Measurements from ENCODE around the gene IL9. TPM values are rescaled to one million over a fixed set of nuclear protein-coding genes. Genes with fewer than 3 reads are reported as not detected.
A peak's percentile ranks its signal among the peaks of the same experiment; 100 is the strongest.

IL9 gene
- total RNA-seq, 1 donor from 2014 or later: not detected

- DNase-seq (ENCODE audit: low spot score): peak; percentile 44
- Mint-ChIP-seq H3K4me1 (ENCODE audit: unreplicated experiment) (peaks cover 2% of the 10 kb centered on the region), H3K36me3 (ENCODE audit: low read depth, unreplicated experiment) (no peaks in the 10 kb centered on the region), H3K27me3 (ENCODE audit: unreplicated experiment) (peaks cover 3% of the 10 kb centered on the region), H3K4me3 (ENCODE audit: unreplicated experiment) (no peak overlapping the region), H3K9me3 (ENCODE audit: unreplicated experiment) (no peaks in the 10 kb centered on the region), H3K27ac (ENCODE audit: unreplicated experiment) (no peak overlapping the region)
- peak; percentile 31 for TF ChIP-seq CTCF (IDR thresholded peaks at IDR 0.05; ENCODE audit: unreplicated experiment)
Observed at GRCh38 chr5:135880278-135880677, 15.4 kb downstream of the IL9 start.

- no peak for DNase-seq (ENCODE audit: low spot score)
- no peak overlapping the region for H3K4me3 Mint-ChIP-seq (ENCODE audit: unreplicated experiment)
Observed at GRCh38 chr5:135879591-135879990, 16.1 kb downstream of the IL9 start.

GRCh38 chr5:135878156-135878620, 17.5 kb downstream of the IL9 start:
- H3K9me3 Mint-ChIP-seq (ENCODE audit: unreplicated experiment): no peaks in the 10 kb centered on the region
- H3K4me3 Mint-ChIP-seq (ENCODE audit: unreplicated experiment): no peak overlapping the region
- no peaks in the 10 kb centered on the region for H3K36me3 Mint-ChIP-seq (ENCODE audit: low read depth, unreplicated experiment)
- TF ChIP-seq CTCF (IDR thresholded peaks at IDR 0.05; ENCODE audit: unreplicated experiment): no peak
- no peak for DNase-seq (ENCODE audit: low spot score)
- H3K27ac Mint-ChIP-seq (ENCODE audit: unreplicated experiment): no peak overlapping the region
- peaks cover 2% of the 10 kb centered on the region for H3K4me1 Mint-ChIP-seq (ENCODE audit: unreplicated experiment)
- H3K27me3 Mint-ChIP-seq (ENCODE audit: unreplicated experiment): peaks cover 3% of the 10 kb centered on the region

More at GRCh38 chr5:135879591-135879990, 16.1 kb downstream of the IL9 start:
- H3K27me3 Mint-ChIP-seq (ENCODE audit: unreplicated experiment): peaks cover 3% of the 10 kb centered on the region
- H3K4me1 Mint-ChIP-seq (ENCODE audit: unreplicated experiment): peaks cover 2% of the 10 kb centered on the region
- no peak for TF ChIP-seq CTCF (IDR thresholded peaks at IDR 0.05; ENCODE audit: unreplicated experiment)
- no peaks in the 10 kb centered on the region for H3K36me3 Mint-ChIP-seq (ENCODE audit: low read depth, unreplicated experiment)
- H3K27ac Mint-ChIP-seq (ENCODE audit: unreplicated experiment): no peak overlapping the region
- H3K9me3 Mint-ChIP-seq (ENCODE audit: unreplicated experiment): no peaks in the 10 kb centered on the region

GRCh38 chr5:135877570-135878155, 18.0 kb downstream of the IL9 start:
- Mint-ChIP-seq H3K27ac (ENCODE audit: unreplicated experiment) (no peak overlapping the region), H3K4me1 (ENCODE audit: unreplicated experiment) (peaks cover 2% of the 10 kb centered on the region), H3K36me3 (ENCODE audit: low read depth, unreplicated experiment) (no peaks in the 10 kb centered on the region), H3K9me3 (ENCODE audit: unreplicated experiment) (no peaks in the 10 kb centered on the region), H3K4me3 (ENCODE audit: unreplicated experiment) (no peak overlapping the region), H3K27me3 (ENCODE audit: unreplicated experiment) (peaks cover 4% of the 10 kb centered on the region)
- no peak for DNase-seq (ENCODE audit: low spot score)
- no peak for TF ChIP-seq CTCF (IDR thresholded peaks at IDR 0.05; ENCODE audit: unreplicated experiment)

GRCh38 chr5:135876146-135876545, 19.5 kb downstream of the IL9 start:
- H3K27me3 Mint-ChIP-seq (ENCODE audit: unreplicated experiment): peaks cover 7% of the 10 kb centered on the region
- no peak overlapping the region for H3K27ac Mint-ChIP-seq (ENCODE audit: unreplicated experiment)
- no peak for TF ChIP-seq CTCF (IDR thresholded peaks at IDR 0.05; ENCODE audit: unreplicated experiment)
- H3K4me3 Mint-ChIP-seq (ENCODE audit: unreplicated experiment): no peak overlapping the region
- H3K36me3 Mint-ChIP-seq (ENCODE audit: low read depth, unreplicated experiment): no peaks in the 10 kb centered on the region
- H3K4me1 Mint-ChIP-seq (ENCODE audit: unreplicated experiment): peaks cover 2% of the 10 kb centered on the region
- no peak for DNase-seq (ENCODE audit: low spot score)
- H3K9me3 Mint-ChIP-seq (ENCODE audit: unreplicated experiment): no peaks in the 10 kb centered on the region
